ENCODE measurements around the gene CCDC88B.

- TF ChIP-seq, protein P1, sequence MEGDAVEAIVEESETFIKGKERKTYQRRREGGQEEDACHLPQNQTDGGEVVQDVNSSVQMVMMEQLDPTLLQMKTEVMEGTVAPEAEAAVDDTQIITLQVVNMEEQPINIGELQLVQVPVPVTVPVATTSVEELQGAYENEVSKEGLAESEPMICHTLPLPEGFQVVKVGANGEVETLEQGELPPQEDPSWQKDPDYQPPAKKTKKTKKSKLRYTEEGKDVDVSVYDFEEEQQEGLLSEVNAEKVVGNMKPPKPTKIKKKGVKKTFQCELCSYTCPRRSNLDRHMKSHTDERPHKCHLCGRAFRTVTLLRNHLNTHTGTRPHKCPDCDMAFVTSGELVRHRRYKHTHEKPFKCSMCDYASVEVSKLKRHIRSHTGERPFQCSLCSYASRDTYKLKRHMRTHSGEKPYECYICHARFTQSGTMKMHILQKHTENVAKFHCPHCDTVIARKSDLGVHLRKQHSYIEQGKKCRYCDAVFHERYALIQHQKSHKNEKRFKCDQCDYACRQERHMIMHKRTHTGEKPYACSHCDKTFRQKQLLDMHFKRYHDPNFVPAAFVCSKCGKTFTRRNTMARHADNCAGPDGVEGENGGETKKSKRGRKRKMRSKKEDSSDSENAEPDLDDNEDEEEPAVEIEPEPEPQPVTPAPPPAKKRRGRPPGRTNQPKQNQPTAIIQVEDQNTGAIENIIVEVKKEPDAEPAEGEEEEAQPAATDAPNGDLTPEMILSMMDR (IDR thresholded peaks at IDR 0.05 in 4 of 5, conservative IDR thresholded peaks at IDR 0.05 in 1 of 5), result no peak
- no peak for TF ChIP-seq POLR2A (IDR thresholded peaks at IDR 0.05)
Observed at GRCh38 chr11:64334764-64335735, 5.0 kb upstream of the CCDC88B start.
